Neural cell (in vitro differentiated cells): ENCODE measurements around the gene AFAP1L1. TPM values are rescaled to one million over a fixed set of nuclear protein-coding genes. Genes with fewer than 3 reads are reported as not detected.

Experiments used
- H2AFZ ChIP-seq: fragments of 200-600, 300-800 bp; sonication (generic), shearing (Covaris generic); 2 replicates; pipeline ENCODE4 v1.6.0; 2014; ENCODE audit warnings: low read depth, mild to moderate bottlenecking, antibody characterized with exemption, low read length, moderate library complexity
- H3F3A ChIP-seq: fragments of 200-600 bp; shearing (Covaris generic); 2 replicates; pipeline ENCODE4 v1.6.1; 2016; ENCODE audit warnings: mild to moderate bottlenecking, moderate library complexity, mixed read lengths, antibody characterized with exemption, low read length; ENCODE audit not compliant: insufficient read depth, poor library complexity, severe bottlenecking
- H3K27ac ChIP-seq: fragments of 200-600, 300-800 bp; sonication (generic), shearing (Covaris generic); 2 replicates; pipeline ENCODE4 v1.5.1; 2014; ENCODE audit warnings: mild to moderate bottlenecking, low read length, moderate library complexity
- H3K27me3 ChIP-seq: fragments of 300-800, 200-600 bp; sonication (generic), shearing (Covaris generic); 2 replicates; pipeline ENCODE4 v1.6.0; 2014; ENCODE audit warnings: mild to moderate bottlenecking, low read depth, low read length, moderate library complexity; ENCODE audit not compliant: insufficient read depth
- H3K36me3 ChIP-seq: fragments of 300-800, 200-600 bp; sonication (generic), shearing (Covaris generic); 2 replicates; pipeline ENCODE4 v1.5.1; 2014; ENCODE audit warnings: mild to moderate bottlenecking, antibody characterized with exemption, low read length, moderate library complexity; ENCODE audit not compliant: insufficient read depth
- H3K4me2 ChIP-seq: fragments of 300-800, 200-600 bp; sonication (generic), shearing (Covaris generic); 2 replicates; pipeline ENCODE4 v1.6.0; 2014; ENCODE audit warnings: mild to moderate bottlenecking, low read length
- H3K4me3 ChIP-seq: fragments of 300-800, 200-600 bp; sonication (generic), shearing (Covaris generic); 2 replicates; pipeline ENCODE4 v1.5.1; 2014; ENCODE audit warnings: mild to moderate bottlenecking, low read length, moderate library complexity
- H3K79me2 ChIP-seq: fragments of 200-600 bp; shearing (Covaris generic); replicated peaks from 2 replicates; pipeline ENCODE4 v1.6.0; 2014; ENCODE audit warnings: mild to moderate bottlenecking, low read length, moderate library complexity; ENCODE audit not compliant: insufficient read depth
- H3K9ac ChIP-seq: fragments of 300-800, 200-600 bp; sonication (generic), shearing (Covaris generic); 2 replicates; pipeline ENCODE4 v1.6.1; 2016; ENCODE audit warnings: mild to moderate bottlenecking, low read length, mixed read lengths
- H3K9me2 ChIP-seq: fragments of 200-600 bp; shearing (Covaris generic); 2 replicates; pipeline ENCODE4 v1.6.1; 2016; ENCODE audit warnings: mild to moderate bottlenecking, low read length, mixed read lengths; ENCODE audit not compliant: insufficient read depth
- H3K9me3 ChIP-seq: fragments of 200-600, 300-800 bp; sonication (generic), shearing (Covaris generic); 2 replicates; pipeline ENCODE4 v1.6.1; 2016; ENCODE audit warnings: mild to moderate bottlenecking, mixed run types, low read length, moderate library complexity, mixed read lengths
- H4K20me1 ChIP-seq: fragments of 200-600 bp; shearing (Covaris generic); 2 replicates; pipeline ENCODE4 v1.6.1; 2016; ENCODE audit warnings: mild to moderate bottlenecking, mixed run types; ENCODE audit not compliant: insufficient read depth
- CTCF ChIP-seq: fragments of 450-650 bp; IDR thresholded peaks from 2 replicates; pipeline ENCODE4 v1.5.1; 2014; ENCODE audit warnings: antibody characterized with exemption, mild to moderate bottlenecking, moderate library complexity; ENCODE audit not compliant: poor library complexity, severe bottlenecking
- EP300 ChIP-seq: fragments of 450-650 bp; conservative IDR thresholded peaks from 2 replicates; pipeline ENCODE4 v1.6.1; 2014; ENCODE audit warnings: antibody characterized with exemption, mild to moderate bottlenecking, moderate library complexity; ENCODE audit not compliant: poor library complexity, severe bottlenecking
- EZH2 ChIP-seq: fragments of 200-600, 300-800 bp; shearing (Covaris generic), sonication (generic); IDR thresholded peaks from 2 replicates; pipeline ENCODE4 v1.6.1; 2014; ENCODE audit warnings: antibody characterized with exemption, low read length, borderline replicate concordance, mild to moderate bottlenecking; ENCODE audit not compliant: insufficient read depth, poor library complexity, severe bottlenecking
- MXI1 ChIP-seq: fragments of 450-650 bp; conservative IDR thresholded peaks from 2 replicates; pipeline ENCODE4 v1.6.1; 2014; ENCODE audit warnings: antibody characterized with exemption, mild to moderate bottlenecking; ENCODE audit not compliant: poor library complexity, severe bottlenecking
- POLR2AphosphoS5 ChIP-seq: IDR thresholded peaks from 2 replicates; pipeline ENCODE4 v1.6.1; 2012
- RAD21 ChIP-seq: fragments of 450-650 bp; conservative IDR thresholded peaks from 2 replicates; pipeline ENCODE4 v1.6.1; 2014; ENCODE audit warnings: antibody characterized with exemption, mild to moderate bottlenecking, moderate library complexity
- REST ChIP-seq: IDR thresholded peaks from 2 replicates; pipeline ENCODE4 v1.6.1; 2012; ENCODE audit warnings: borderline replicate concordance
- SMC3 ChIP-seq: fragments of 450-650 bp; conservative IDR thresholded peaks from 2 replicates; pipeline ENCODE4 v1.6.1; 2014; ENCODE audit warnings: antibody characterized with exemption, mild to moderate bottlenecking, moderate library complexity; ENCODE audit not compliant: poor library complexity
- TAF1 ChIP-seq: IDR thresholded peaks from 2 replicates; pipeline ENCODE4 v1.6.1; 2012; ENCODE audit warnings: low read depth
- polyA plus RNA-seq: library from polyadenylated mRNA; depleted of rRNA; stranded (reverse); fragments of >200 nt; gene quantifications from 2 replicates; pipeline ENCODE4 v1.2.3, GENCODE V29; 2014

Gene AFAP1L1
- polyA plus RNA-seq, 1 donor from 2014 or later, result not detected

GRCh38 chr5:149283626-149284480, 12.2 kb downstream of the AFAP1L1 start:
- no peak for TF ChIP-seq SMC3
- no peak for TF ChIP-seq EZH2
- no peak for TF ChIP-seq MXI1
- TF ChIP-seq EP300, result no peak
- TF ChIP-seq TAF1, result no peak
- TF ChIP-seq RAD21, result no peak
- no peak for TF ChIP-seq POLR2AphosphoS5
- no peak for TF ChIP-seq CTCF
- TF ChIP-seq REST, result no peak
- H3K4me2 ChIP-seq, result no peak overlapping the region
- H3K9me3 ChIP-seq, result no peaks in the 10 kb centered on the region
- H3K4me3 ChIP-seq, result no peak overlapping the region
- H3K9me2 ChIP-seq, result no peaks in the 10 kb centered on the region
- no peak overlapping the region for H3K9ac ChIP-seq
- no peaks in the 10 kb centered on the region for H3K36me3 ChIP-seq
- no peaks in the 10 kb centered on the region for H3K79me2 ChIP-seq
- no peak overlapping the region for H3K27ac ChIP-seq
- no peaks in the 10 kb centered on the region for H3K27me3 ChIP-seq
- H3F3A ChIP-seq, result no peaks in the 10 kb centered on the region
- H4K20me1 ChIP-seq, result no peaks in the 10 kb centered on the region
- H2AFZ ChIP-seq, result no peak overlapping the region

- H3K79me2 ChIP-seq, result no peaks in the 10 kb centered on the region
- no peak overlapping the region for H2AFZ ChIP-seq
- H3K36me3 ChIP-seq, result no peaks in the 10 kb centered on the region
- H3F3A ChIP-seq, result no peaks in the 10 kb centered on the region
- H3K4me3 ChIP-seq, result no peak overlapping the region
- H3K9me2 ChIP-seq, result no peaks in the 10 kb centered on the region
- H4K20me1 ChIP-seq, result no peaks in the 10 kb centered on the region
- no peaks in the 10 kb centered on the region for H3K27me3 ChIP-seq
- H3K27ac ChIP-seq, result no peak overlapping the region
- no peak overlapping the region for H3K9ac ChIP-seq
- H3K4me2 ChIP-seq, result no peak overlapping the region
- no peaks in the 10 kb centered on the region for H3K9me3 ChIP-seq
- TF ChIP-seq MXI1 (no peak), RAD21 (no peak), EZH2 (no peak), EP300 (no peak), POLR2AphosphoS5 (no peak), TAF1 (no peak), SMC3 (no peak), REST (no peak), CTCF (no peak)
Observed at GRCh38 chr5:149284501-149284900, 12.8 kb downstream of the AFAP1L1 start.
